ENCODE measurements around the gene TIAM2.

Gene TIAM2

DNA sequence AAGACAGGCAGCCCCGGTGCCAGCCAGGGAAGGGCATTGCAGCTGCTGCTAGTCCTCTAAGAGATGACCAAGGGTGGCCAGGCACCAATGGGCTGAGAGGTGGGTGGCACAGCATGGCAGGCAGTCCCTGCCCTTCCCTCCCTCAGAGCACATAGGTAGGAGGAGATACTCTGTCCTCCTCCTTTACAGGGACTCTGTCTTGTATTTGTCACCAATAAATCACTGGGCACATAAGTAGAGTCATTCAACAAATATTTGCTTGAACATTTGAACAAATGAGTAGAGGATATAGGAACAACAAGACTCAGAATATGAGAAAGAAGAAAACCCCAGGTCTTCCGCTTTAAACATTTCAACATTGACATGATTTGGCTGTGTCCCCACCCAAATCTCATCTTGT, 199.3 kb downstream of the TIAM2 start:
- no peak for DNase-seq
- H4K20me1 ChIP-seq (ENCODE audit: insufficient read depth, low read length), result no peaks in the 10 kb centered on the region
- TF ChIP-seq EZH2 (optimal IDR thresholded peaks at IDR 0.05; ENCODE audit: low read depth, low read length) (no peak), EZH2phosphoT487 (IDR thresholded peaks at IDR 0.05; ENCODE audit: low read length) (no peak)
- TF ChIP-seq, protein P1, sequence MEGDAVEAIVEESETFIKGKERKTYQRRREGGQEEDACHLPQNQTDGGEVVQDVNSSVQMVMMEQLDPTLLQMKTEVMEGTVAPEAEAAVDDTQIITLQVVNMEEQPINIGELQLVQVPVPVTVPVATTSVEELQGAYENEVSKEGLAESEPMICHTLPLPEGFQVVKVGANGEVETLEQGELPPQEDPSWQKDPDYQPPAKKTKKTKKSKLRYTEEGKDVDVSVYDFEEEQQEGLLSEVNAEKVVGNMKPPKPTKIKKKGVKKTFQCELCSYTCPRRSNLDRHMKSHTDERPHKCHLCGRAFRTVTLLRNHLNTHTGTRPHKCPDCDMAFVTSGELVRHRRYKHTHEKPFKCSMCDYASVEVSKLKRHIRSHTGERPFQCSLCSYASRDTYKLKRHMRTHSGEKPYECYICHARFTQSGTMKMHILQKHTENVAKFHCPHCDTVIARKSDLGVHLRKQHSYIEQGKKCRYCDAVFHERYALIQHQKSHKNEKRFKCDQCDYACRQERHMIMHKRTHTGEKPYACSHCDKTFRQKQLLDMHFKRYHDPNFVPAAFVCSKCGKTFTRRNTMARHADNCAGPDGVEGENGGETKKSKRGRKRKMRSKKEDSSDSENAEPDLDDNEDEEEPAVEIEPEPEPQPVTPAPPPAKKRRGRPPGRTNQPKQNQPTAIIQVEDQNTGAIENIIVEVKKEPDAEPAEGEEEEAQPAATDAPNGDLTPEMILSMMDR (IDR thresholded peaks at IDR 0.05; ENCODE audit: low read length), result no peak

DNA sequence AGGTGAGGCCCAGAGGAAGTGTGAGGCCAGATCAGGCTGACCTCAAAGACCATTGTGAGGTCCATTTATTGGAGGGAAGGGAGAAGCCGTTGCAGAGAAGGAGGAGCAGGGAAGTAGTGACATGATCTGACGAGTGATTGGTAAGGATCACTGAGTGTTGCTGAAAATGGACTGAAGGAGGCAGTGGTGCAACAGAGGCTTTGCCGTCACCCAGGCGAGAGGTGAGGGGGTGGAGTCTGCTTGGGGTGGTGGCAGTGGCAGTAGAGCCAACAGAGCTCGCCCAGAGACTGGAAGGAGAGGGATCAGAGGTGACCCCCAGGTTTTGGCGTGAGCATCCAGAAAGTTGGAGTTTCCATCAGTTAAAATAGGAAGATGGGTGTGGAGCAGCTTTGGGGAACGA, 200.8 kb downstream of the TIAM2 start:
- H3K79me2 ChIP-seq (ENCODE audit: low read length), result no peaks in the 10 kb centered on the region
- H3K9me2 ChIP-seq (replicated peaks; ENCODE audit: insufficient read depth, low read length), result no peaks in the 10 kb centered on the region
- no peak overlapping the region for H2AFZ ChIP-seq (ENCODE audit: low read length)
- H3K27ac ChIP-seq (ENCODE audit: low read length), result no peak overlapping the region
- H4K20me1 ChIP-seq (ENCODE audit: insufficient read depth, low read length), result no peaks in the 10 kb centered on the region
- H3K9me3 ChIP-seq (replicated peaks; ENCODE audit: insufficient read depth, low read length), result no peaks in the 10 kb centered on the region
- TF ChIP-seq, protein P1 (IDR thresholded peaks at IDR 0.05; ENCODE audit: low read length), result no peak
- no peak for TF ChIP-seq EZH2 (optimal IDR thresholded peaks at IDR 0.05; ENCODE audit: low read depth, low read length)
- TF ChIP-seq EZH2phosphoT487 (IDR thresholded peaks at IDR 0.05; ENCODE audit: low read length), result no peak
- no peak overlapping the region for H3K4me2 ChIP-seq (ENCODE audit: low read depth, low read length)
- H3F3A ChIP-seq (ENCODE audit: insufficient read depth, low read length), result no peaks in the 10 kb centered on the region
- H3K4me3 ChIP-seq (ENCODE audit: low read length), result no peak overlapping the region
- H3K36me3 ChIP-seq (replicated peaks; ENCODE audit: insufficient read depth, low read length), result no peaks in the 10 kb centered on the region
- H3K4me1 ChIP-seq (ENCODE audit: low read length), result no peaks in the 10 kb centered on the region
- no peak for DNase-seq
- no peaks in the 10 kb centered on the region for H3K27me3 ChIP-seq (replicated peaks; ENCODE audit: insufficient read depth, low read length)
- no peak overlapping the region for H3K9ac ChIP-seq (ENCODE audit: low read length)

More for the DNA sequence above, 199.3 kb downstream of the TIAM2 start:
- Histone ChIP-seq H3K9me2 (replicated peaks; ENCODE audit: insufficient read depth, low read length) (no peaks in the 10 kb centered on the region), H3K79me2 (ENCODE audit: low read length) (no peaks in the 10 kb centered on the region), H3K4me3 (ENCODE audit: low read length) (no peak overlapping the region), H3F3A (ENCODE audit: insufficient read depth, low read length) (no peaks in the 10 kb centered on the region), H3K9me3 (replicated peaks; ENCODE audit: insufficient read depth, low read length) (no peaks in the 10 kb centered on the region), H3K36me3 (replicated peaks; ENCODE audit: insufficient read depth, low read length) (no peaks in the 10 kb centered on the region), H3K9ac (ENCODE audit: low read length) (no peak overlapping the region), H3K27ac (ENCODE audit: low read length) (no peak overlapping the region), H2AFZ (ENCODE audit: low read length) (no peak overlapping the region), H3K4me2 (ENCODE audit: low read depth, low read length) (no peak overlapping the region), H3K27me3 (replicated peaks; ENCODE audit: insufficient read depth, low read length) (no peaks in the 10 kb centered on the region), H3K4me1 (ENCODE audit: low read length) (no peaks in the 10 kb centered on the region)

DNA sequence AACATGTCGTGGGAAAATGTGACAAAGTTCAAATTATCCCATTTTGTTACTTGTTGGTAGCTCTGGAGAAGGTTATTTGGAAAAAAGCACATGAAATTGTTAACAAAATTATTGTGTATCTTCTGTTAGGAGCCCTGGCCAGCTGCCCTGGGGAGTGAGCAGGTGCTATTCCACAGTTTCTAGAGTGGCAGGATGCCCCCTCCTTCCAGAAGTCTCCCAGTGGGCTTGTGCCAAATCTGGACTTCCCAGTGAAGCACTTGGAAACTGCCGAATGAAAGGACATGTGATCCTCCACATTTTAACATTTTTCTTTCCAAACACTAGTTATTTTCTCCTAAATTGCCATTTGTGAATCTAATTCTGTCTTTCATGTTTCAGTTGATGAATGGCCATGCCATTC, 201.8 kb downstream of the TIAM2 start:
- Histone ChIP-seq H3K79me2 (ENCODE audit: low read length) (no peaks in the 10 kb centered on the region), H3K4me3 (ENCODE audit: low read length) (no peak overlapping the region), H3K27me3 (replicated peaks; ENCODE audit: insufficient read depth, low read length) (no peaks in the 10 kb centered on the region), H4K20me1 (ENCODE audit: insufficient read depth, low read length) (no peaks in the 10 kb centered on the region), H3K4me1 (ENCODE audit: low read length) (no peaks in the 10 kb centered on the region), H3F3A (ENCODE audit: insufficient read depth, low read length) (no peaks in the 10 kb centered on the region), H3K36me3 (replicated peaks; ENCODE audit: insufficient read depth, low read length) (no peaks in the 10 kb centered on the region), H2AFZ (ENCODE audit: low read length) (no peak overlapping the region), H3K9me2 (replicated peaks; ENCODE audit: insufficient read depth, low read length) (no peaks in the 10 kb centered on the region), H3K27ac (ENCODE audit: low read length) (no peak overlapping the region), H3K9ac (ENCODE audit: low read length) (no peak overlapping the region), H3K4me2 (ENCODE audit: low read depth, low read length) (no peak overlapping the region), H3K9me3 (replicated peaks; ENCODE audit: insufficient read depth, low read length) (no peaks in the 10 kb centered on the region)
- TF ChIP-seq EZH2 (optimal IDR thresholded peaks at IDR 0.05; ENCODE audit: low read depth, low read length) (no peak), EZH2phosphoT487 (IDR thresholded peaks at IDR 0.05; ENCODE audit: low read length) (no peak)
- TF ChIP-seq, protein P1 (IDR thresholded peaks at IDR 0.05; ENCODE audit: low read length), result no peak
- DNase-seq, result no peak

All from MM.1S (cell line).